ENCODE results near the gene LRRC25. TPM values are rescaled to one million over a fixed set of nuclear protein-coding genes. Genes with fewer than 3 reads are reported as not detected.
A peak's percentile ranks its signal among the peaks of the same experiment; 100 is the strongest.

LRRC25 gene
- total RNA-seq, 4 donors from 2014 or later, result 3.3 to 4.9 (median 4.1) TPM; not detected in 1

DNA sequence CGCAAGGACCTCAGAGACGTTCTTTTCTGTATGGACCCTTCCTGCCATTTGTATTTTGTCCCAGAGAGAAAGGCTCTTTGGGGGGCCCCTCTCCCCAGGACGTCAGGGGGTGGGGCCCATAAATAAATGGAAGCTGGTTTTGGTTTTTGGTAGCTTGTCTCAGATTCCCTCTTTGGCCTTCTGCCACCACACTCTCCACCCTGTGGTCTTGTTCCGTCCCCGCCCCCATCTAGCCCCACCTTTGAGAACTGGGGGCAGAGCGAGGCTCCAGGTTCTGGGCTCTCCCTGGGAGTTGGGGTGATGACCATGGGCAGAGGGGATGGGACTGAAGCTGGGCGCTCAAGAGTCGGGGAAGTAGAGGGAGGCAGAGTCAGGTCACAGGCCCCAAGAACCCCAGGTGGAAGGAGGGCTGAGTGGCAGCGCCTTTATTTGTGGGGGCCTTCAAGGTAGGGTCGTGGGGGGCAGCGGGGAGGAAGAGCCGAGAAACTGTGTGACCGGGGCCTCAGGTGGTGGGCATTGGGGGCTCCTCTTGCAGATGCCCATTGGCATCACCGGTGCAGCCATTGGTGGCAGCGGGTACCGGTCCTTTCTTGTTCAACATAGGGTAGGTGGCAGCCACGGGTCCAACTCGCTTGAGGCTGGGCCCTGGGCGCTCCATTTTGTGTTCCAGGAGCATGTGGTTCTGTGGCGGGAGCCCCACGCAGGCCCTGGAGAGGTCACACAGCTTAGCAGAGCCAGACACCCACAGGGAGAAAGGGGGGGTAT lies 37.2 kb upstream of the LRRC25 start:
- in situ Hi-C loops (cut with MboI; ENCODE audit: low pct_ligation_motif_present in 1 of 4, low pct_unique_long_range_greater_than_20kb in 1 of 4, low sequenced_read_pairs in 3 of 4), result no loop called here
- intact Hi-C loops (cut with DNase I; ENCODE audit: low total_unique reads), result no loop called here
- Histone ChIP-seq H3K9me3 (no peaks in the 10 kb centered on the region), H3K27me3 (peaks cover 13% of the 10 kb centered on the region), H3K27ac (peak overlapping the region in 1 of 4 donors; percentile 59), H3K4me3 (peak overlapping the region in 1 of 4 donors; percentile 53), H3K36me3 (no peaks in the 10 kb centered on the region), H3K4me1 (peaks cover 17 to 39% (median 35%) of the 10 kb centered on the region in 4 donors)
- 84 to 92% methylated on average over 2 to 21 of the region's 21 CpGs for WGBS, 2 donors (ENCODE audit: low coverage in 1 of 2)
- no peak for TF ChIP-seq POLR2AphosphoS5 (IDR thresholded peaks at IDR 0.05)
- TF ChIP-seq, protein P1, sequence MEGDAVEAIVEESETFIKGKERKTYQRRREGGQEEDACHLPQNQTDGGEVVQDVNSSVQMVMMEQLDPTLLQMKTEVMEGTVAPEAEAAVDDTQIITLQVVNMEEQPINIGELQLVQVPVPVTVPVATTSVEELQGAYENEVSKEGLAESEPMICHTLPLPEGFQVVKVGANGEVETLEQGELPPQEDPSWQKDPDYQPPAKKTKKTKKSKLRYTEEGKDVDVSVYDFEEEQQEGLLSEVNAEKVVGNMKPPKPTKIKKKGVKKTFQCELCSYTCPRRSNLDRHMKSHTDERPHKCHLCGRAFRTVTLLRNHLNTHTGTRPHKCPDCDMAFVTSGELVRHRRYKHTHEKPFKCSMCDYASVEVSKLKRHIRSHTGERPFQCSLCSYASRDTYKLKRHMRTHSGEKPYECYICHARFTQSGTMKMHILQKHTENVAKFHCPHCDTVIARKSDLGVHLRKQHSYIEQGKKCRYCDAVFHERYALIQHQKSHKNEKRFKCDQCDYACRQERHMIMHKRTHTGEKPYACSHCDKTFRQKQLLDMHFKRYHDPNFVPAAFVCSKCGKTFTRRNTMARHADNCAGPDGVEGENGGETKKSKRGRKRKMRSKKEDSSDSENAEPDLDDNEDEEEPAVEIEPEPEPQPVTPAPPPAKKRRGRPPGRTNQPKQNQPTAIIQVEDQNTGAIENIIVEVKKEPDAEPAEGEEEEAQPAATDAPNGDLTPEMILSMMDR (IDR thresholded peaks at IDR 0.05), result no peak
- TF ChIP-seq EP300 (IDR thresholded peaks at IDR 0.05; ENCODE audit: low read depth), result no peak
- TF ChIP-seq POLR2A (IDR thresholded peaks at IDR 0.05), result no peak
- no peak for DNase-seq

DNA sequence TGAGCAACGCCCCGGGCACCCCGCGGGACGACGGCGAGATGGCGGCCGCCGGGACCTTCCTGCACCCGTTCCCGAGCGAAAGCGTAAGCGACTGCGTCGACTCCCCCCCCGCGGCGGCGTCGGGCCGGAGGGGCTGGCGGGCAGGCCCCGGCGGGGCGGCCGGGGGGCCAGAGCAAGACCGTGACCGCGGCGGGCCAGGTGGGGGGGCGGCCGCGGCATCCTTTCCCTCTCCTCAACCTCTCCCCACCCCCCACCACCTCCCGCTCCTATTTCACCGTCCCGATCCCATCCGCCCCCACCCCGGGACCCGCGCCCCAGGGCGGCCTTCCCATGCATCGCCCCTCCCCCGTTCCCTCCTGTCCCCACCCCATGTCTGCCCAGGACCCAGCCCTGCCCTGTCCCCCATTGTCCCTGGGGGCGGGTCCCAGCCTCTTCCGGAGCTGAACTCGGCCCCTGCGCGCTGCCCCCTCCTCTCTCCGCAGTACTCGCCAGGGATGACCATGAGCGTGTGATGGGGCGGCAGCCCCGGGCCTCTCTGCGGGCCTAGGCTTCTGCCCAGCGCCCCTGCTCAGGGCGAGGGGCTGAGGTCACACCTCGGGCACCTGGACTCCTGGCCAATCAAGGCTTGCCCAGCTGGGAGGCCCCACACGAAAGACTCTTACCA lies 36.4 kb upstream of the LRRC25 start:
- DNase-seq, result no peak
- H3K27ac ChIP-seq, result peak overlapping the region; percentile 43 to 72 (median 52)
- WGBS, 2 donors (ENCODE audit: low coverage in 1 of 2), result 43% methylated on average over 35 of the region's 60 CpGs; no CpG with 5 or more reads in 1 of the 2 donors
- intact Hi-C loops (cut with DNase I; ENCODE audit: low total_unique reads), result no loop called here
- peaks cover 23 to 46% (median 42%) of the 10 kb centered on the region in 4 donors for H3K4me1 ChIP-seq
- in situ Hi-C loops (cut with MboI; ENCODE audit: low pct_ligation_motif_present in 1 of 4, low pct_unique_long_range_greater_than_20kb in 1 of 4, low sequenced_read_pairs in 3 of 4), result no loop called here
- H3K36me3 ChIP-seq, result no peaks in the 10 kb centered on the region
- H3K27me3 ChIP-seq, result peaks cover 13% of the 10 kb centered on the region
- TF ChIP-seq POLR2A (IDR thresholded peaks at IDR 0.05) (no peak), POLR2AphosphoS5 (IDR thresholded peaks at IDR 0.05) (no peak), EP300 (IDR thresholded peaks at IDR 0.05; ENCODE audit: low read depth) (no peak)
- TF ChIP-seq, protein P1 (IDR thresholded peaks at IDR 0.05), result no peak
- no peaks in the 10 kb centered on the region for H3K9me3 ChIP-seq
- peak overlapping the region; percentile 18 to 53 (median 35) for H3K4me3 ChIP-seq

DNA sequence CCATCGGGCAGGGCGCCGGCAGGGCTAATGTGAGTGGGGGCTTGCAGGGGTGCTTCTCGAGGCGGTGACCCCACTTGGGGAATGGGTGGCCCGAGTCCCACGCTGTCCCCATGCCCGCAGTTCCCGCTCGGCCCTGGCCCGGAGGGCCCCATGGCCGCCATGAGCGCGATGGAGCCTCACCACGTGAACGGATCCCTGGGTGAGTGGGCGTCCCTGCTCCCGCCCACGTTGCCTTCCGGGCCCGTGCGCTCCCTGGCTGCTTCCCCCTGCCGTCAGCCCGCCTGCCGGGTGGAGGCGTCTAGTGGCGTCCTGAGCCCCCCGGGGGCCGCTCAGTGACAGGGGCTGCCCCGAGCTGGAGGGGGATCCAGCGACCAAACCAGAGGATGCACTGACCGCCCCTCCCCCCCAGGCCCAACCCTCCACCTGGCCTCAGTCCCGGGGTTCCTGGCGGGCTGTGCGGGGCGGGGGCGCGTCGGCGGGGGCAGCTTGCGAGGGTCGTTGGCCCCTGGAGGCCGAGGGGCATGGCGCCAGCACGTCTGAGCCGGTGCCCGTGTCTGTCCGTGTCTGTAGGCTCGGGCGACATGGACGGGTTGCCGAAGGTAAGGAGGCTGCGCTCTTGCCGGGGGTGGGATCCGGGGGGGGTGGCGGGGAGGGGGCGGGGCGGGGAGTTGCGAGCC lies 35.7 kb upstream of the LRRC25 start:
- TF ChIP-seq POLR2AphosphoS5 (IDR thresholded peaks at IDR 0.05), result peak in 1 of 3 donors; percentile 24
- TF ChIP-seq POLR2A (IDR thresholded peaks at IDR 0.05), result no peak
- no peak for DNase-seq
- in situ Hi-C loops (cut with MboI; ENCODE audit: low pct_ligation_motif_present in 1 of 4, low pct_unique_long_range_greater_than_20kb in 1 of 4, low sequenced_read_pairs in 3 of 4) (no loop called here), intact Hi-C loops (cut with DNase I; ENCODE audit: low total_unique reads) (no loop called here)
- Histone ChIP-seq H3K27ac (peak overlapping the region; percentile 43 to 72 (median 52)), H3K9me3 (no peaks in the 10 kb centered on the region), H3K36me3 (no peaks in the 10 kb centered on the region), H3K4me1 (peaks cover 16 to 48% (median 39%) of the 10 kb centered on the region in 4 donors), H3K4me3 (peak overlapping the region; percentile 25 to 53 (median 36)), H3K27me3 (peaks cover 9% of the 10 kb centered on the region)
- 43% methylated on average over 9 of the region's 59 CpGs; no CpG with 5 or more reads in 1 of the 2 donors for WGBS, 2 donors (ENCODE audit: low coverage in 1 of 2)

DNA sequence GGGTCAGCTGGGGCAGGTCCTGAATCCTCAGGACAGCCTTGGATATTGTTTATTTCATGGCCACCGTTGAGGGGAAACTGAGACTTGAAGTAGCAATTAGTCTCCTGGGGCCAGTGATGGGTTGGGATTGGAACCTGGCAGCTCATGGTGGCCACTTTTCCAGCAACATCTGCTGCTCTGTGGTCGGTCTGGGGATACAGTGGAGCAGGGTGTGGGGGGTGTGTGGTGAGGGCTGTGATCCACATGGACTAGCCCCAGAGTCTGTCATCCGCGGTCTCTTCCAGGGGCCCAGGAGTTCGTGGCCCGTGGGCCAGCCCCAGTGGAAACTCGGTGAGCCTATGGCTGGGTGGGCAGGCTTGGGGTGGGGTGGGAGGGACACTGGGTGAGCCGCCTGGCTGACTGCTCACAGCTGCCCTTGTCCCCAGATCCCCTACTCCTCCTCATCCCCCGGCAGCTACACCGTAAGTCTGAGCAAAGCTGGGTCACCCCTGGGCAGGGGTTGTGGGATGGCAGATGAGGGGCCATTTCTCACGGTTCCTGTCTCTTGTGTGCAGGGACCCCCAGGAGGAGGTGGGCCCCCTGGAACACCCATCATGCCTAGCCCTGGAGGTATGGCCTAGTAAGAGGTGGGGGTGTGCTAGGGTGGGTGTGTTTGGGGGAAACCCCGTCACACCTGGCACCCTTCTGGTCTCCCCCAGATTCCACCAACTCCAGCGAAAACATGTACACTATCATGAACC lies 35.0 kb upstream of the LRRC25 start:
- H3K4me1 ChIP-seq, result peaks cover 11 to 43% (median 32%) of the 10 kb centered on the region in 4 donors
- TF ChIP-seq POLR2A (IDR thresholded peaks at IDR 0.05) (no peak), EP300 (IDR thresholded peaks at IDR 0.05; ENCODE audit: low read depth) (no peak), POLR2AphosphoS5 (IDR thresholded peaks at IDR 0.05) (no peak)
- TF ChIP-seq, protein P1 (IDR thresholded peaks at IDR 0.05), result no peak
- H3K27ac ChIP-seq, result peak overlapping the region in 3 of 4 donors; percentile 46 to 72 (median 59)
- WGBS, 2 donors (ENCODE audit: low coverage in 1 of 2), result 66% methylated on average over 13 of the region's 13 CpGs; no CpG with 5 or more reads in 1 of the 2 donors
- DNase-seq, result no peak
- in situ Hi-C loops (cut with MboI; ENCODE audit: low pct_ligation_motif_present in 1 of 4, low pct_unique_long_range_greater_than_20kb in 1 of 4, low sequenced_read_pairs in 3 of 4) (no loop called here), intact Hi-C loops (cut with DNase I; ENCODE audit: low total_unique reads) (no loop called here)
- H3K27me3 ChIP-seq, result peaks cover 4% of the 10 kb centered on the region
- H3K9me3 ChIP-seq, result no peaks in the 10 kb centered on the region
- H3K36me3 ChIP-seq, result no peaks in the 10 kb centered on the region
- peak overlapping the region in 3 of 4 donors; percentile 25 to 53 (median 45) for H3K4me3 ChIP-seq
